Endometrial microvascular endothelial cells (primary cell): ENCODE measurements around the gene SLC6A3. TPM values are rescaled to one million over a fixed set of nuclear protein-coding genes. Genes with fewer than 3 reads are reported as not detected.

Experiments used
- in situ Hi-C: cut with HindIII; loops from 2 replicates; pipeline ENCODE4 v1.10.0; 2017; ENCODE audit warnings: low sequenced_read_pairs, low pct_unique_long_range_greater_than_20kb; ENCODE audit errors: inconsistent ontology term
- total RNA-seq: library from RNA; depleted of rRNA; stranded (reverse); fragments of >200 nt; gene quantifications from one replicate; pipeline ENCODE4 v1.2.3, GENCODE V29; 2015; ENCODE audit errors: inconsistent ontology term

The SLC6A3 gene
- total RNA-seq, 1 donor from 2014 or later: not detected

- in situ Hi-C loops: no loop called here
These were observed 98.4 kb downstream of the SLC6A3 start for GRCh38 chr5:1346627-1347440.

DNA sequence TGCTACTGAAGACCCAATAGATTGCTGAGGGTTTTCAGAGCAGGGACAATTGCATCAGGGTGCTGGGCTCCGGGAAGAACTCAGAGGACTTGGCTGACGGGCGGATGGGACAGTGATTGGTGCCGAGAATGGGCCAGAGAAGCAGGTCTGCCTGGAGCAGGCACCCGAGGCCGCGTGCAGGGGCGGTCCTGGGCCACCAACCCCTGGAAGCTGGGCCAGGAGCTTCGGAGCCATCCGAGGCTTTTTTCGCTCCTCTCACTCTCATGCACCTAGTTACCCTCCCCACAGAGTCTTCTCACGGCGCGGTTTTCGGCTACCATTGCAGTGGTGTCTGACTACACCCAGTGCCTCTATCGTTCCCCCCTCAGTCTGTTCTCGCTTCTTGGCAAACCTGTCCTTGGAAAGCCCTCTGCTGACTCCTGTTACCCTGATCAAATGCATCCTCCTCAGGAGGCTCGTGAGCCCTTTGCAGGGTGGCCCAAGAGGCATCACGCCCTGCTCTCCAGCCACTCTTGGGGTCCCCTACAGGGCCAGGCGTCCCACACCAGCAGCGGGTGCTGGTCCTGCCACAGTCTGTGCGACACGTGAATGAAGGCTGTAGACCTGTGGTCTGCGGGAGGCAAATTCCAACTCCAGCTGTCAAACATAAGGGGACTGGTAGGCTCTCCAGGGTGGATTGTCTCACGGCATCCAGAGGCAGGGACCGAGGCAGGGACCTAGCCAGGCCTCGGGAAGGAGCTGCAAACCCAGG is 99.2 kb downstream of the SLC6A3 start:
- in situ Hi-C loops: no loop called here

DNA sequence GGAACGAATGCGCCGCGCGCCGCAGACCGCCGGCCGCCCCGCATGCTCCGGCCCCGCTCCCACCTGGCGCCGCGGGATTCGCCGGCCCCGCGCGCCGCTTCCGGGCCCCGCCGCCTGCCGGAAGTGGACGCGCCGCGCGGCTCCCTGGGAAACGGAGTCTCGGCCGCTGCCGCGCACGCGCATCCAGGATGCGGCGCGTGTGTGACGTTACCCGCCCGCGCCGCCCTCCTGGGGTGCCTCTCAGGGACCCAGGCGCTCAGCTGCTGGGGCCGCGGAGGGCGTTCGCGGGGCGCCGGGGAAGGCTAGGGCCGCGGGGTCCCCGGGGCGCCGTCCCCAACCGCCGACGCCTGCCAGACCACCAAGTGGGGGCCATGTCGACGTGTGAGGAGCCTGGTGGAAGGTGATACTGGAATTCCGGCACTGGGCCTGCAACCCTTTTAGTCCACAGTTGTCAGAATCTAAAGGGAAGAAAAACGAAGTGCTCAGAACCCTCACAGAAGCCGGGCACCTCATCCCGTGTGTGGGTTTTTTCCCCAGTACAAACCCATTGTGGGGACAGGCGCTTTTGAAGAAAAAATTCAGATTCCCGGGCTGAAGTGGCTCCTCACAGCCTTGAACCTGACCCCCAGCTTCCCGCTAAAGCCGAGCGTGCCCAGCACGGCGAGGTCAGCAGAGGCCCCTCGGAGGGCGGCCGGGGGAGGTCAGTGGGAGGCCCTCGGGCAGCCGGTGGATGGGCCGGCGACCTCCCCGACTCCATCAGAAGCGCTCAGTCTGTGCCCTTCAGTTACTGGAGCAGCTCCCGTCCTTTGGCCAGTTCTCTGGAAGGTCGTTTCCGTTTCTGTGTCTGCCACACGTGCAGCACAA is 100.0 kb downstream of the SLC6A3 start, which contains the start of gene CLPTM1L:
CLPTM1L (minus strand) TSS at position 125 of the 864 bp plus-strand sequence. CDS start 258 bp downstream, outside the sequence.
- in situ Hi-C loops: no loop called here

- in situ Hi-C loops: no loop called here
These were observed 101.0 kb downstream of the SLC6A3 start for GRCh38 chr5:1343931-1344901.

DNA sequence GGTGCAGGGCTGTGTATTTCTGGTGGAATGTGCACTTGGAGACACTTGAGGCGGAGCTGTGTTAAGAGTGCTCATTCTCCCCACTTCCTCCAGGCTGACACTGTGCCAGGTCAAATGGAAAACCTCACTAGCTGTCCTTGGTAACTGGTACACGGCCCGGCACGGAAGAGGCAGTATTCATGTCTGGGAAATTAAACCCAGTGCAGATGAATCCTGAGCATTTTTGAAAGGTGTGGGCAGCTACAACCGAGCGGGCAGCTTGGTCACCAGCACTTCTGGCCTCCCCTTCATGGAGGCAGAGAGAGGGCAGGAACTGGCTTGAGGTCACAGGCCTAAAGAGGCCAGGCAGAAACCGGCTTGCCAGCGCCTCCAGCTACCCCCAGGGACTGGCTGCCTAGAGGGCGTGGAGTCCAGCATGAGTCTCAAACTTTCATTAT is 101.9 kb downstream of the SLC6A3 start:
- in situ Hi-C loops: no loop called here

Other genes with a start within 250 kb of the SLC6A3 start
- not detected for gene SLC6A19, start 243.8 kb downstream of the SLC6A3 start, total RNA-seq
- not detected for gene SLC6A18, start 220.1 kb downstream of the SLC6A3 start, total RNA-seq
- not detected for gene TERT, start 150.4 kb downstream of the SLC6A3 start, total RNA-seq
- gene CLPTM1L, start 100.3 kb downstream of the SLC6A3 start, total RNA-seq: 173 TPM
- gene LPCAT1, start 78.5 kb upstream of the SLC6A3 start, total RNA-seq: 48.5 TPM